Right atrium auricular region (tissue), 2 donors: ENCODE measurements around the gene MRM3. TPM values are rescaled to one million over a fixed set of nuclear protein-coding genes. Genes with fewer than 3 reads are reported as not detected.

Experiments used
- DNase-seq: peaks from one replicate; pipeline ENCODE4 v3.0.0-alpha.2; 2019; ENCODE audit warnings: low spot score
- H3K27ac ChIP-seq, 2 donors: fragments of 200-600 bp; sonication (generic); 1 replicate in 1 of 2; 2 replicates in 1 of 2; pipeline ENCODE4 v1.5.1; 2016 to 2019
- H3K27me3 ChIP-seq, 2 donors: fragments of 200-600 bp; sonication (generic); one replicate each; pipeline versions ENCODE4 v1.5.1 to v1.6.0; 2017 to 2019
- H3K36me3 ChIP-seq: fragments of 200-600 bp; sonication (generic); one replicate; pipeline ENCODE4 v1.5.1; 2016
- H3K4me1 ChIP-seq, 2 donors: fragments of 200-600 bp; sonication (generic); one replicate each; pipeline versions ENCODE4 v1.5.1 to v1.6.0; 2017 to 2019
- H3K4me3 ChIP-seq, 2 donors: fragments of 200-600 bp; sonication (generic); 1 replicate in 1 of 2; 2 replicates in 1 of 2; pipeline ENCODE4 v1.5.1; 2017 to 2019; ENCODE audit warnings: mild to moderate bottlenecking in 1 of 2, moderate library complexity in 1 of 2
- H3K9me3 ChIP-seq, 2 donors: fragments of 200-600 bp; sonication (generic); one replicate each; pipeline ENCODE4 v1.5.1; 2019
- total RNA-seq, 2 donors: library from RNA; depleted of rRNA; stranded (reverse); fragments of >200 nt; gene quantifications; one replicate each; pipeline ENCODE4 v1.1.0, GENCODE V29; 2016
- TF ChIP-seq, protein P1 (sequence below), 2 donors: fragments of 200-600 bp; sonication (generic); IDR thresholded peaks; one replicate each; pipeline ENCODE4 v1.5.1; 2019; ENCODE audit warnings: antibody characterized with exemption in 2 of 2

The MRM3 gene
- total RNA-seq, 2 donors from 2014 or later = 15.4 to 21.8 TPM

DNA sequence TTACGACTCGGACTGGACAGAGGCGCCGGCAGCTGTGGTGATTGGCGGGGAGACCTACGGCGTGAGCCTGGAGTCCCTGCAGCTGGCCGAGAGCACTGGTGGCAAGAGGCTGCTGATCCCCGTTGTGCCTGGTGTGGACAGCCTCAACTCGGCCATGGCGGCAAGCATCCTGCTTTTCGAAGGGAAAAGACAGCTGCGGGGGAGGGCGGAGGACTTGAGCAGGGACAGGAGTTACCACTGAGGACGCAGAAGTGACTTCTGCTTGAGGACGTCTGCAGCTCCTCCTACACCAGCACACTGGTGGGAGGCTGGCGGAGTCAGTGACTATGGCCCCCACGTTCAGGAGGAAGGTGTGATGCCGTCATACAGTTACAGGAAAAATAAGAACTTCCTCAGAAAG, 9.7 kb downstream of the MRM3 start:
- Histone ChIP-seq H3K4me1 (peaks cover 0 to 18% of the 10 kb centered on the region in 2 donors), H3K4me3 (no peak overlapping the region), H3K27me3 (no peaks in the 10 kb centered on the region), H3K36me3 (peaks cover 33% of the 10 kb centered on the region), H3K27ac (no peak overlapping the region), H3K9me3 (no peaks in the 10 kb centered on the region)
- DNase-seq = no peak
- TF ChIP-seq, protein P1, sequence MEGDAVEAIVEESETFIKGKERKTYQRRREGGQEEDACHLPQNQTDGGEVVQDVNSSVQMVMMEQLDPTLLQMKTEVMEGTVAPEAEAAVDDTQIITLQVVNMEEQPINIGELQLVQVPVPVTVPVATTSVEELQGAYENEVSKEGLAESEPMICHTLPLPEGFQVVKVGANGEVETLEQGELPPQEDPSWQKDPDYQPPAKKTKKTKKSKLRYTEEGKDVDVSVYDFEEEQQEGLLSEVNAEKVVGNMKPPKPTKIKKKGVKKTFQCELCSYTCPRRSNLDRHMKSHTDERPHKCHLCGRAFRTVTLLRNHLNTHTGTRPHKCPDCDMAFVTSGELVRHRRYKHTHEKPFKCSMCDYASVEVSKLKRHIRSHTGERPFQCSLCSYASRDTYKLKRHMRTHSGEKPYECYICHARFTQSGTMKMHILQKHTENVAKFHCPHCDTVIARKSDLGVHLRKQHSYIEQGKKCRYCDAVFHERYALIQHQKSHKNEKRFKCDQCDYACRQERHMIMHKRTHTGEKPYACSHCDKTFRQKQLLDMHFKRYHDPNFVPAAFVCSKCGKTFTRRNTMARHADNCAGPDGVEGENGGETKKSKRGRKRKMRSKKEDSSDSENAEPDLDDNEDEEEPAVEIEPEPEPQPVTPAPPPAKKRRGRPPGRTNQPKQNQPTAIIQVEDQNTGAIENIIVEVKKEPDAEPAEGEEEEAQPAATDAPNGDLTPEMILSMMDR (IDR thresholded peaks at IDR 0.05) = no peak

DNA sequence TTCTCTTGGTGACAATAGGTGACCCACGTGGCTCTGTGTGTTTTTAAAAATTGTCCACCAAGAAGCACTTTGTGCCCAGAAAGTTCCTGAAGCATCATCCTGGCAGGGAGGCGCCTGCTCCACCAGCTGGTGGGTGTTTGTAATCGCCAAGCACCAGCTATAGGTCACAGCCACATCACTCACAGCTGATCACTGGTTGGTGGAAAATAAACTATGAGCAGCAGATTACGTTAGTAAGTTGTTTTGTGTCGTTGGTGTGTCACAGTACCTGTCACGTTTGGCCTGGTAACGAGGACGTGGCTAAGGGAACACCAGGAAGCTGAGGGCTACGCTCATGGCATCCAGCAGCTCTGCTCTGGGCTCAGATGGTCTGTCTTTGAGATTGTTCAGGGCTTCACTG, 10.1 kb downstream of the MRM3 start:
- TF ChIP-seq, protein P1 (IDR thresholded peaks at IDR 0.05) = no peak
- no peak for DNase-seq
- Histone ChIP-seq H3K9me3 (no peaks in the 10 kb centered on the region), H3K4me3 (no peak overlapping the region), H3K27ac (no peak overlapping the region), H3K36me3 (peaks cover 33% of the 10 kb centered on the region), H3K27me3 (no peaks in the 10 kb centered on the region), H3K4me1 (peaks cover 0 to 22% of the 10 kb centered on the region in 2 donors)

DNA sequence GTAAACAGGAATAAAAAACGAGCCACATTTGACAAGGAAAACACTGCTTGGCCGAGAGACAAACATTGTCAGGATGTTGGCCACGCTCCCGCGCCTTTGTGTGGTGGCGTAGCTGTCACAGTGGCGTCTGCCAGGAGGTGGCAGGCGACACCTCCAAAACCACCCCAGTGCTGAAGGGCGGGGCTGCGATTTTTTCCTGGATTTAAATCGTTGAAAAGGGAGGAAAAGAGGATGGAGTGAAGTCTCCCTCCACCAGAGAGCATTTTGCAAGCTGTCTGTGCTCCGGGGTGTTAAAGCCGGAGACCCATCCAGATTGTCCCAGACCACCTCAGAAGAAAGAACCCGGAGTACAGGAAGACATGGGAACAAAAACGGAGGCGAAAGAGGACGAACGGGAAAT, 12.7 kb downstream of the MRM3 start:
- Histone ChIP-seq H3K27me3 (no peaks in the 10 kb centered on the region), H3K4me3 (peak overlapping the region; percentile 14 to 29), H3K36me3 (peaks cover 12% of the 10 kb centered on the region), H3K9me3 (no peaks in the 10 kb centered on the region), H3K4me1 (peaks cover 0 to 22% of the 10 kb centered on the region in 2 donors), H3K27ac (peak overlapping the region; percentile 23 to 41)
- DNase-seq = peak; percentile 86
- TF ChIP-seq, protein P1 (IDR thresholded peaks at IDR 0.05) = peak; percentile 71 to 92

DNA sequence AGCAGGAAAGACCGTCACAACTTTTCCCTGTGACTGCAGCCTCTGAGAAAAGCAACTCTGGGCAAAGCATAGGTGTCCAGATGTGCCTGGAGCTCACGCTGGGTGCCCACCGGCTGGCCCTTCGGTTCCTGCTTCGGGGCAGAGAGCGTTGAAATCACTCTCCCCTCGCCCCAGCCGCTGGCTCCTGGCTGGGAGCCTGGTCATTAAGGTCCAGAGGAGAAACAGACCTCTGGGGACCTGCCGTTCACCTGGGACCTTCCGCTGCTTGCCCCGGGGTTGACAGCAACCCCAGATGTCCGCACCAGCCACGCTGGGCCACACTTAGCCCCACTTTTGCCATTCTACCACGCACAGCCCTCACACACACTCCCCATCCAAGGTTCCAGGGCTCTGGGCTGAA, 13.1 kb downstream of the MRM3 start:
- Histone ChIP-seq H3K27me3 (no peaks in the 10 kb centered on the region), H3K4me1 (peaks cover 0 to 18% of the 10 kb centered on the region in 2 donors), H3K27ac (peak overlapping the region; percentile 19 to 41), H3K4me3 (peak overlapping the region; percentile 14 to 29), H3K9me3 (no peaks in the 10 kb centered on the region), H3K36me3 (peaks cover 15% of the 10 kb centered on the region)
- TF ChIP-seq, protein P1 (IDR thresholded peaks at IDR 0.05) = no peak
- DNase-seq = no peak

DNA sequence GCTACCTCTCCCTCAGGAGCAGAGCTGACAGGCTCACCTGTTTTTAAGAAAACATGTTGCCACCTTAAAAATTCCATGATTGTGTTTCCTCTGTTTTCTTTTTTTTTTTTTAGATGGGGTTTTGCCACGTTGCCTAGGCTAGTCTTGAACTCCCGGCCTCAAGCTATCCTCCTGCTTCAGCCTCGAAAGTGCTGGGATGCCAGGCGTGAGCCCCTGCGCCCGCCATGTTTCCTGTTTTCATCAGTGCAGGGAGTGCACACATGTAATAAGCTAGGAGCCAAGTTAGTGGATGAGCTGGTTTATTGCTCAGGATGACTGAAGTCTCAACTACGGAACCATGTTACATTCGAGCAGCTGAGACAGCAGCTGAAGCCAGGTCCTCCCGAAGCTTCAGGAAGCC, 13.6 kb downstream of the MRM3 start:
- DNase-seq = no peak
- no peak overlapping the region for H3K4me3 ChIP-seq
- no peaks in the 10 kb centered on the region for H3K27me3 ChIP-seq
- no peaks in the 10 kb centered on the region for H3K9me3 ChIP-seq
- H3K4me1 ChIP-seq = peaks cover 0 to 17% of the 10 kb centered on the region in 2 donors
- H3K36me3 ChIP-seq = peaks cover 19% of the 10 kb centered on the region
- TF ChIP-seq, protein P1 (IDR thresholded peaks at IDR 0.05) = no peak
- no peak overlapping the region for H3K27ac ChIP-seq

DNA sequence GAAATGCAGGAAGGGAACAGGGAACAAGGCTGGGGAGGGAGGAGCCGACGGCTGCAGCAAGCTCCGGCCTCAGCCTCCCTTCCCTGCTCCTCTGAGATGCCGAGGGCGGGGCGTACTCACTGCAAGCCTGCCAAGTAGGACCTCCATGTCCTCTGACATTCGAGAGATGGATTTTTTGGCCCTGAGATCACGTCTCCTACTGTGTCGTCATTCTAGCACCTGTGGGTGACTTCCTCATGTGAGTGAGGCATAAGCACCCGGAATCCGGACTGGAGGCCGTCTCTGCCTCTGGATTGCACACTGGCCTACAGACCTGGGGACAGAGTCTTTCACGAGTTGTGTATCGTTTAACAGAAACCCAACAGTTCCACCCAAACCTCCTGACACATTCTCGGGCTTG, 14.5 kb downstream of the MRM3 start:
- Histone ChIP-seq H3K4me3 (no peak overlapping the region), H3K27ac (no peak overlapping the region), H3K9me3 (no peaks in the 10 kb centered on the region), H3K36me3 (peaks cover 20% of the 10 kb centered on the region), H3K4me1 (peaks cover 0 to 17% of the 10 kb centered on the region in 2 donors), H3K27me3 (no peaks in the 10 kb centered on the region)
- DNase-seq = no peak
- TF ChIP-seq, protein P1 (IDR thresholded peaks at IDR 0.05) = no peak
